Endothelial cell of umbilical vein (primary cell): ENCODE results near the gene CCDC85C. TPM values are rescaled to one million over a fixed set of nuclear protein-coding genes. Genes with fewer than 3 reads are reported as not detected.

Source experiments
- BruUV-seq: library from RNA; stranded (reverse); fragments of 400-500 nt; replicated peaks from 2 replicates; lab custom pipeline; 2021; lab: Mats Ljungman, UMichigan
- CTCF ChIA-PET: fragments of 300-600, 350-600 bp; sonication (Branson Sonifier 250); formaldehyde crosslinking; loops from one replicate; lab custom pipeline; 2021; ENCODE audit warnings: antibody characterized with exemption, inconsistent platforms; lab: Charles Lee
- POLR2A ChIA-PET: fragments of 300-600, 350-600 bp; sonication (Branson Sonifier 250); formaldehyde crosslinking; loops from one replicate; lab custom pipeline; 2021; ENCODE audit warnings: antibody characterized with exemption, inconsistent platforms; lab: Charles Lee
- DNase-seq: peaks from one replicate; pipeline ENCODE4 v3.0.0-alpha.2; 2011; ENCODE audit warnings: low read depth, low spot score
- FAIRE-seq: peaks from 2 replicates; lab custom pipeline; 2011; peaks lifted over from hg19 to GRCh38; lab: Jason Lieb, UNC
- H2AFZ ChIP-seq: 2 replicates; pipeline ENCODE4 v1.6.0; 2012; ENCODE audit warnings: low read depth, low read length, control low read depth, inconsistent platforms
- H3K27ac ChIP-seq: 2 replicates; pipeline ENCODE4 v1.5.1; 2011; ENCODE audit warnings: low read depth, mild to moderate bottlenecking, control low read depth, low read length, moderate library complexity; ENCODE audit not compliant: insufficient read depth
- H3K27me3 ChIP-seq, 2 experiments: 2 replicates each; pipeline versions ENCODE4 v1.6.0 to v1.6.1; 2011; ENCODE audit warnings: low read length in 2 of 2, mixed read lengths in 1 of 2; ENCODE audit not compliant: control insufficient read depth in 2 of 2, insufficient read depth in 2 of 2
- H3K36me3 ChIP-seq, 2 experiments: 2 replicates in 1 of 2; 3 replicates in 1 of 2; pipeline ENCODE4 v1.5.1; 2011; ENCODE audit warnings: low read length in 2 of 2, mild to moderate bottlenecking in 1 of 2, moderate library complexity in 1 of 2; ENCODE audit not compliant: control insufficient read depth in 2 of 2, insufficient read depth in 2 of 2; ENCODE audit errors: extremely low read depth in 1 of 2
- H3K4me1 ChIP-seq: 3 replicates; pipeline ENCODE4 v1.5.1; 2011; ENCODE audit warnings: mild to moderate bottlenecking, low read length; ENCODE audit not compliant: control insufficient read depth, insufficient read depth; ENCODE audit errors: extremely low read depth
- H3K4me2 ChIP-seq: 2 replicates; pipeline ENCODE4 v1.6.1; 2011; ENCODE audit warnings: low read length, control low read depth, mixed read lengths; ENCODE audit not compliant: insufficient read depth
- H3K4me3 ChIP-seq, 3 experiments: fragments of 200-600 bp in 1 of 3; sonication (generic), shearing (Covaris generic) in 1 of 3; replicated peaks in 1 of 3; 2 replicates each; pipeline ENCODE4 v1.5.1; 2011 to 2016; ENCODE audit warnings: control low read depth in 3 of 3, low read length in 3 of 3, mild to moderate bottlenecking in 2 of 3, inconsistent platforms in 1 of 3, low read depth in 1 of 3, moderate library complexity in 1 of 3; ENCODE audit not compliant: insufficient read depth in 1 of 3
- H3K79me2 ChIP-seq: 2 replicates; pipeline ENCODE4 v1.6.0; 2012; ENCODE audit warnings: low read length, inconsistent platforms; ENCODE audit not compliant: control insufficient read depth, insufficient read depth
- H3K9ac ChIP-seq: replicated peaks from 2 replicates; pipeline ENCODE3; 2011; ENCODE audit warnings: low read length, control low read depth; ENCODE audit not compliant: insufficient read depth; ENCODE audit errors: extremely low read depth
- H3K9me1 ChIP-seq: replicated peaks from 3 replicates; pipeline ENCODE4 v1.6.0; 2011; ENCODE audit warnings: mild to moderate bottlenecking, low read length; ENCODE audit not compliant: control insufficient read depth, insufficient read depth; ENCODE audit errors: extremely low read depth
- H3K9me3 ChIP-seq: replicated peaks from 2 replicates; pipeline ENCODE4 v1.5.1; 2012; ENCODE audit warnings: low read length, inconsistent platforms; ENCODE audit not compliant: control insufficient read depth, insufficient read depth
- H4K20me1 ChIP-seq: replicated peaks from 2 replicates; pipeline ENCODE3; 2011; ENCODE audit warnings: mild to moderate bottlenecking, low read length; ENCODE audit not compliant: control insufficient read depth, insufficient read depth; ENCODE audit errors: extremely low read depth
- EZH2 ChIP-seq: IDR thresholded peaks from 2 replicates; pipeline ENCODE4 v1.6.1; 2012; ENCODE audit warnings: borderline replicate concordance, low read depth, mild to moderate bottlenecking, moderate library complexity, low read length, inconsistent platforms; ENCODE audit not compliant: severe bottlenecking
- FOS ChIP-seq: IDR thresholded peaks from 2 replicates; pipeline ENCODE4 v1.6.1; 2011; ENCODE audit warnings: mild to moderate bottlenecking, low read length, moderate library complexity, borderline replicate concordance; ENCODE audit not compliant: insufficient read depth
- GATA2 ChIP-seq: IDR thresholded peaks from 2 replicates; pipeline ENCODE4 v1.7.0; 2011; ENCODE audit warnings: low read depth, mild to moderate bottlenecking, moderate library complexity, mixed read lengths, low read length; ENCODE audit not compliant: insufficient read length, insufficient read depth
- JUN ChIP-seq: IDR thresholded peaks from 2 replicates; pipeline ENCODE4 v1.6.1; 2011; ENCODE audit warnings: borderline replicate concordance, low read depth; ENCODE audit not compliant: insufficient read length, insufficient read depth
- MYC ChIP-seq: IDR thresholded peaks from one replicate; pipeline ENCODE4 v1.6.1; 2011; ENCODE audit warnings: mild to moderate bottlenecking, low read depth, low read length
- POLR2A ChIP-seq: IDR thresholded peaks from 2 replicates; pipeline ENCODE4 v1.6.1; 2012; ENCODE audit warnings: low read depth, mild to moderate bottlenecking, control low read depth, low read length
- POLR2AphosphoS5 ChIP-seq: IDR thresholded peaks from 2 replicates; pipeline ENCODE4 v1.6.1; 2012; ENCODE audit warnings: low read depth, mild to moderate bottlenecking, control low read depth, low read length, moderate library complexity; ENCODE audit not compliant: insufficient read depth
- dilution Hi-C: fragments of 300-500 bp; cut with MboI; formaldehyde crosslinking; loops from one replicate; pipeline ENCODE4 v1.15.0; 2019; ENCODE audit warnings: low sequenced_read_pairs; ENCODE audit not compliant: extremely low pct_ligation_motif_present
- intact Hi-C: fragments of 100-400 bp; cut with micrococcal nuclease; formaldehyde crosslinking; loops from one replicate; pipeline ENCODE4 v1.10.0; 2022
- polyA plus RNA-seq, 4 experiments: library from polyadenylated mRNA; depleted of rRNA in 3 of 4; stranded (reverse) in 3 of 4; unstranded in 1 of 4; fragments of >200 nt; gene quantifications; 2 replicates each; pipeline versions ENCODE4 v1.2.1 to v1.2.3, GENCODE V29; 2011 to 2012; ENCODE audit warnings: missing spikeins in 1 of 4
- total RNA-seq: library from RNA; stranded (reverse); gene quantifications from 2 replicates; pipeline ENCODE4 v1.2.3, GENCODE V29; 2021
- TF ChIP-seq, protein P1 (sequence below), 2 donors: IDR thresholded peaks; 1 replicate in 1 of 2; 2 replicates in 1 of 2; pipeline ENCODE4 v1.5.1; 2011; ENCODE audit warnings: low read length in 2 of 2, mild to moderate bottlenecking in 2 of 2, moderate library complexity in 2 of 2, control low read depth in 1 of 2, inconsistent platforms in 1 of 2, low read depth in 1 of 2; ENCODE audit not compliant: insufficient read depth in 1 of 2; ENCODE audit errors: extremely low read depth in 1 of 2
- TF ChIP-seq, protein P2 (sequence below): IDR thresholded peaks from 2 replicates; pipeline ENCODE4 v1.6.1; 2011; ENCODE audit not compliant: insufficient read depth, insufficient read length

CCDC85C gene
- total and polyA plus RNA-seq, 2 donors (not counting 3 experiments of a cell fraction or from before 2014, with no cell fraction given), result 7.5 to 17.8 TPM

DNA sequence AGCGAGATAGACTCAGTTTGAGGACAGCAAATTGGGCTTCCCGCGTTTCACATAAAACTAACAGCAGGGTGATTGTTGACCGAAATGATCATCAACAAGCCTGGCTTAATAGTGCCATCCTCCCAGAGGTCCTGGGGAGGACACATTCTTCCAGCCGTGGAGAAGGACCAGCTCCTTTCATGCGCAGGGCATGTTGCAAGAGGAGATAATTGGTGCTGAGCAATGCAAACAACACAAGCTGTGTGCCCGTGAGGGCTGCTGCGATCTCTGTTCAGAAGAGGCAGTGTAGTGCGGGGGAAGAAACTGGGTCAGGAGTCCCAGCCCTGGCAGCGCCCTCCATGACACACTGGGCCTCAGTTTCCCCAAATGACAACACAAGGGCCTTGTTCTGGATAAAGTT lies 54.3 kb downstream of the CCDC85C start:
- H3K79me2 ChIP-seq, result no peaks in the 10 kb centered on the region
- TF ChIP-seq, protein P1, sequence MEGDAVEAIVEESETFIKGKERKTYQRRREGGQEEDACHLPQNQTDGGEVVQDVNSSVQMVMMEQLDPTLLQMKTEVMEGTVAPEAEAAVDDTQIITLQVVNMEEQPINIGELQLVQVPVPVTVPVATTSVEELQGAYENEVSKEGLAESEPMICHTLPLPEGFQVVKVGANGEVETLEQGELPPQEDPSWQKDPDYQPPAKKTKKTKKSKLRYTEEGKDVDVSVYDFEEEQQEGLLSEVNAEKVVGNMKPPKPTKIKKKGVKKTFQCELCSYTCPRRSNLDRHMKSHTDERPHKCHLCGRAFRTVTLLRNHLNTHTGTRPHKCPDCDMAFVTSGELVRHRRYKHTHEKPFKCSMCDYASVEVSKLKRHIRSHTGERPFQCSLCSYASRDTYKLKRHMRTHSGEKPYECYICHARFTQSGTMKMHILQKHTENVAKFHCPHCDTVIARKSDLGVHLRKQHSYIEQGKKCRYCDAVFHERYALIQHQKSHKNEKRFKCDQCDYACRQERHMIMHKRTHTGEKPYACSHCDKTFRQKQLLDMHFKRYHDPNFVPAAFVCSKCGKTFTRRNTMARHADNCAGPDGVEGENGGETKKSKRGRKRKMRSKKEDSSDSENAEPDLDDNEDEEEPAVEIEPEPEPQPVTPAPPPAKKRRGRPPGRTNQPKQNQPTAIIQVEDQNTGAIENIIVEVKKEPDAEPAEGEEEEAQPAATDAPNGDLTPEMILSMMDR (IDR thresholded peaks at IDR 0.05; ENCODE audit: extremely low read depth in 1 of 2, insufficient read depth in 1 of 2, low read depth in 1 of 2, low read length in 2 of 2), result no peak
- no peak for TF ChIP-seq POLR2AphosphoS5
- TF ChIP-seq, protein P2, sequence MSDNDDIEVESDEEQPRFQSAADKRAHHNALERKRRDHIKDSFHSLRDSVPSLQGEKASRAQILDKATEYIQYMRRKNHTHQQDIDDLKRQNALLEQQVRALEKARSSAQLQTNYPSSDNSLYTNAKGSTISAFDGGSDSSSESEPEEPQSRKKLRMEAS, result no peak
- TF ChIP-seq POLR2A, result no peak
- TF ChIP-seq JUN, result no peak
- no peaks in the 10 kb centered on the region for H4K20me1 ChIP-seq
- H3K4me2 ChIP-seq, result no peak overlapping the region
- no TSS peak for BruUV-seq
- H3K27me3 ChIP-seq, result no peaks in the 10 kb centered on the region
- intact Hi-C loops, result no loop called here
- H3K27ac ChIP-seq, result no peak overlapping the region
- FAIRE-seq (no peak), DNase-seq (no peak)
- dilution Hi-C loops, result no loop called here
- no peak overlapping the region for H3K9ac ChIP-seq
- POLR2A ChIA-PET, result no interaction called here
- CTCF ChIA-PET, result no interaction called here
- H3K4me1 ChIP-seq, result no peaks in the 10 kb centered on the region
- no peaks in the 10 kb centered on the region for H3K36me3 ChIP-seq
- no peaks in the 10 kb centered on the region for H3K9me3 ChIP-seq
- no peaks in the 10 kb centered on the region for H3K9me1 ChIP-seq
- H3K4me3 ChIP-seq, result no peak overlapping the region
- H2AFZ ChIP-seq, result no peak overlapping the region

DNA sequence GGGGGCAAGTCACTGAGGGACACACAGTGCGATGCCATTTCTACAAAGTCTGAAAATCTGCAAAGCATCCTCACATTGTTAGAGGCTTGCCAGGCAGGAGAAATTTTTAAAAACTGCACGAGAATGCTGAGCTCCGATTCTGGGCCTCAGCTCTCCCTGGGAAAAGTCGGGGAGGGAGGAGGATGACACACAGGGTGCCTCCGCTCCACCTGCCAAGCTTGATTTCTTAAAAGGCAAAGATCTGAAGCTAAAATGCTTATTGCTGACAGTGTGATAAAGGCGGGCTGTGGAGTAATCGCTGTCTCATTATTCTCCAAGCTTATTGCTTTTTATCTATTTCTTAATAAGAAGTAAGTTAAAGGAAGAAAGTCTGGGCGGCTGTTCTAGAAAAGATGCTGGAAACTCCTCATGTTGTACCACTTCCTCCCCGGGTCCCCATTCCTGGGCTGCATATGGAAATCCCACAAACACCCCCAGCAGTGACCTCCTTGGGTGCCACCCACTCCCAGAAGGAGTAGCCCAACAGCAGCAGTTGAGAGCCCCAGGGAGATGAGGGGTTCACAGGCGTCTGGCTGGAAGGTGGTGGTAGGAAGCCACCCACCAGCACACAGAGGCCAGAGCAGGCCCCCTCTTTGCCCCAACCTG lies 55.0 kb downstream of the CCDC85C start:
- no peaks in the 10 kb centered on the region for H3K79me2 ChIP-seq
- dilution Hi-C loops (no loop called here), intact Hi-C loops (no loop called here)
- H3K36me3 ChIP-seq, result no peaks in the 10 kb centered on the region
- ChIA-PET POLR2A (no interaction called here), CTCF (interaction anchor here (1.2 kb wide), 1 partner anchor 24 kb away, joined by 3 read pairs; no protein-coding TSS in a partner anchor)
- no peak overlapping the region for H2AFZ ChIP-seq
- DNase-seq (no peak), FAIRE-seq (no peak)
- TF ChIP-seq, protein P1 (IDR thresholded peaks at IDR 0.05; ENCODE audit: extremely low read depth in 1 of 2, insufficient read depth in 1 of 2, low read depth in 1 of 2, low read length in 2 of 2), result no peak
- TF ChIP-seq POLR2AphosphoS5 (no peak), FOS (no peak), POLR2A (no peak), GATA2 (no peak), EZH2 (no peak), JUN (no peak), MYC (no peak)
- TF ChIP-seq, protein P2, result no peak
- H3K9me1 ChIP-seq, result no peaks in the 10 kb centered on the region
- H3K27me3 ChIP-seq, result no peaks in the 10 kb centered on the region
- no peaks in the 10 kb centered on the region for H3K9me3 ChIP-seq
- BruUV-seq, result no TSS peak
- no peak overlapping the region for H3K4me3 ChIP-seq
- no peak overlapping the region for H3K4me2 ChIP-seq
- H3K4me1 ChIP-seq, result no peaks in the 10 kb centered on the region
- no peaks in the 10 kb centered on the region for H4K20me1 ChIP-seq
- no peak overlapping the region for H3K9ac ChIP-seq
- H3K27ac ChIP-seq, result no peak overlapping the region
